HepG2 (cell line): ENCODE results near the gene FBXW4. TPM values are rescaled to one million over a fixed set of nuclear protein-coding genes. Genes with fewer than 3 reads are reported as not detected.

Experiments used
- ATAC-seq: fragments of 200-7000 bp; cut with Tn5 transposase; 3 replicates; pipeline ENCODE4 v1.9.1; 2020; ENCODE audit warnings: mild to moderate bottlenecking, moderate library complexity
- BruUV-seq: library from RNA; stranded (reverse); fragments of 400-500 nt; replicated peaks from 2 replicates; lab custom pipeline; 2021; lab: Mats Ljungman, UMichigan
- CTCF ChIA-PET: fragments of 300-600 bp; formaldehyde crosslinking; extraction: SDS; loops from one replicate; lab custom pipeline; 2021; ENCODE audit warnings: low total read pairs, inconsistent platforms, low intra/inter-chr PET ratio; lab: Yijun Ruan, JAX
- POLR2A ChIA-PET: fragments of 350-600 bp; sonication (Branson Sonifier 250); formaldehyde crosslinking; loops from one replicate; lab custom pipeline; 2020; ENCODE audit warnings: antibody characterized with exemption, inconsistent platforms; lab: Yijun Ruan, JAX
- DNase-seq: peaks from one replicate; pipeline ENCODE4 v3.0.0-alpha.2; 2015; ENCODE audit warnings: low spot score
- FAIRE-seq: peaks from 3 replicates; lab custom pipeline; 2011; peaks lifted over from hg19 to GRCh38; lab: Jason Lieb, UNC
- H2AFZ ChIP-seq: one replicate; pipeline ENCODE4 v1.6.1; 2011; ENCODE audit warnings: low read length, inconsistent platforms
- H3K27ac ChIP-seq: fragments of 300-600 bp; 3 replicates; pipeline ENCODE4 v1.8.0; 2011; ENCODE audit warnings: mixed run types, mild to moderate bottlenecking, mixed read lengths, low read length, inconsistent platforms; ENCODE audit not compliant: insufficient read depth; ENCODE audit errors: extremely low read length
- H3K27me3 ChIP-seq, 2 experiments: fragments of 200-600 bp in 1 of 2; 2 replicates in 1 of 2; 3 replicates in 1 of 2; pipeline versions ENCODE4 v1.6.0 to v1.8.0; 2011; ENCODE audit warnings: low read length in 2 of 2, mild to moderate bottlenecking in 2 of 2, moderate library complexity in 2 of 2, inconsistent platforms in 1 of 2; ENCODE audit not compliant: insufficient read depth in 2 of 2, control insufficient read depth in 1 of 2
- H3K36me3 ChIP-seq, 2 experiments: fragments of 200-600 bp in 1 of 2; replicated peaks in 1 of 2; 2 replicates in 1 of 2; 3 replicates in 1 of 2; pipeline versions ENCODE4 v1.5.1 to v1.8.0; 2011; ENCODE audit warnings: low read length in 2 of 2, inconsistent platforms in 1 of 2; ENCODE audit not compliant: insufficient read depth in 2 of 2, control insufficient read depth in 1 of 2
- H3K4me1 ChIP-seq: 2 replicates; pipeline ENCODE4 v1.5.1; 2012; ENCODE audit warnings: low read length, inconsistent platforms; ENCODE audit not compliant: insufficient read depth
- H3K4me2 ChIP-seq: 2 replicates; pipeline ENCODE4 v1.6.0; 2011; ENCODE audit warnings: low read depth, low read length, inconsistent platforms
- H3K4me3 ChIP-seq, 3 experiments: fragments of 200-600 bp in 1 of 3; sonication (generic), shearing (Covaris generic) in 1 of 3; replicated peaks in 1 of 3; 2 replicates each; pipeline ENCODE4 v1.5.1; 2011 to 2016; ENCODE audit warnings: low read length in 3 of 3, inconsistent platforms in 2 of 3, low read depth in 2 of 3, mild to moderate bottlenecking in 2 of 3, control low read depth in 1 of 3, mixed read lengths in 1 of 3; ENCODE audit not compliant: insufficient read depth in 1 of 3
- H3K79me2 ChIP-seq: one replicate; pipeline ENCODE4 v1.6.1; 2011; ENCODE audit warnings: low read length, inconsistent platforms; ENCODE audit not compliant: insufficient read depth
- H3K9ac ChIP-seq: 2 replicates; pipeline ENCODE4 v1.6.0; 2011; ENCODE audit warnings: mild to moderate bottlenecking, low read depth, low read length, inconsistent platforms; ENCODE audit not compliant: insufficient read depth
- H3K9me3 ChIP-seq: 2 replicates; pipeline ENCODE4 v1.5.1; 2012; ENCODE audit warnings: mild to moderate bottlenecking, low read length
- H4K20me1 ChIP-seq: 2 replicates; pipeline ENCODE4 v1.6.0; 2011; ENCODE audit warnings: inconsistent platforms, mild to moderate bottlenecking, low read length, moderate library complexity; ENCODE audit not compliant: insufficient read depth
- CEBPG ChIP-seq: IDR thresholded peaks from 2 replicates; pipeline ENCODE4 v1.6.1; 2016
- FOSL2 ChIP-seq: sonication (generic); formaldehyde crosslinking; IDR thresholded peaks from 2 replicates; pipeline ENCODE4 v1.4.0; 2020; ENCODE audit warnings: missing genetic modification reagents
- LCORL ChIP-seq, 2 experiments: fragments of 450-650 bp in 1 of 2; sonication (generic) in 1 of 2; formaldehyde crosslinking in 1 of 2; IDR thresholded peaks; 2 replicates each; pipeline versions ENCODE4 v1.5.0 to v1.6.1; 2017 to 2020; ENCODE audit warnings: antibody characterized with exemption in 1 of 2, missing genetic modification reagents in 1 of 2
- TEAD3 ChIP-seq: optimal IDR thresholded peaks from 2 replicates; pipeline ENCODE3; 2016; ENCODE audit warnings: borderline replicate concordance
- XRCC5 ChIP-seq: fragments of 200-400 bp; formaldehyde crosslinking; optimal IDR thresholded peaks from 2 replicates; pipeline ENCODE3; 2017; ENCODE audit warnings: mild to moderate bottlenecking, low read length
- ZFX ChIP-seq: sonication (generic); formaldehyde crosslinking; IDR thresholded peaks from 2 replicates; pipeline ENCODE4 v1.4.0; 2020; ENCODE audit warnings: mild to moderate bottlenecking, low read depth, missing genetic modification reagents, moderate library complexity
- ZFY ChIP-seq: sonication (generic); formaldehyde crosslinking; IDR thresholded peaks from 2 replicates; pipeline ENCODE4 v1.4.0; 2020; ENCODE audit warnings: missing genetic modification reagents
- ZNF263 ChIP-seq: sonication (generic); formaldehyde crosslinking; IDR thresholded peaks from 2 replicates; pipeline ENCODE4 v1.4.0; 2020; ENCODE audit warnings: missing genetic modification reagents
- ZNF687 ChIP-seq: sonication (generic); formaldehyde crosslinking; IDR thresholded peaks from 2 replicates; pipeline ENCODE4 v1.5.1; 2020; ENCODE audit warnings: mild to moderate bottlenecking, missing genetic modification reagents, moderate library complexity
- ZNF768 ChIP-seq: sonication (generic); formaldehyde crosslinking; IDR thresholded peaks from 2 replicates; pipeline ENCODE4 v1.4.0; 2020; ENCODE audit warnings: missing genetic modification reagents
- ZNF788 ChIP-seq: sonication (generic); formaldehyde crosslinking; IDR thresholded peaks from 2 replicates; pipeline ENCODE4 v1.5.0; 2020; ENCODE audit warnings: mild to moderate bottlenecking, missing genetic modification reagents, borderline replicate concordance
- WGBS: methylation state at CpG from one replicate; pipeline ENCODE4 v1.1.6; 2017; ENCODE audit warnings: low lambda C conversion rate; 5-methylcytosine and 5-hydroxymethylcytosine counted together
- in situ Hi-C: cut with HindIII; loops from 2 replicates; pipeline ENCODE4 v1.10.0; 2017; ENCODE audit warnings: low pct_unique_long_range_greater_than_20kb; ENCODE audit not compliant: extremely low pct_ligation_motif_present
- intact Hi-C: fragments of 100-400 bp; cut with micrococcal nuclease; formaldehyde crosslinking; loops from one replicate; pipeline ENCODE4 v1.10.0; 2022; ENCODE audit not compliant: unreplicated experiment
- polyA plus RNA-seq, 8 experiments: library from polyadenylated mRNA; depleted of rRNA in 3 of 8; stranded (reverse) in 7 of 8; unstranded in 1 of 8; fragments of >200 nt; fragmentation: Illumina TruSeq in 4 of 8; extraction: Trizol in 4 of 8; gene quantifications; 2 replicates each; pipeline versions ENCODE4 v1.2.1 to v1.2.3, GENCODE V29; 2011 to 2016; ENCODE audit warnings: low read depth in 4 of 8, missing spikeins in 1 of 8, mixed read lengths in 1 of 8; ENCODE audit not compliant: insufficient read depth in 1 of 8
- total RNA-seq, 5 experiments: library from RNA; depleted of rRNA; stranded (reverse); fragments of >200 nt; fragmentation: Illumina TruSeq; extraction: Trizol; gene quantifications; 2 replicates each; pipeline ENCODE4 v1.2.3, GENCODE V29; 2016; ENCODE audit warnings: low read depth in 1 of 5
- TF ChIP-seq, protein P1 (sequence below), 2 experiments: IDR thresholded peaks; 2 replicates each; pipeline ENCODE4 v1.6.1; 2011 to 2012; ENCODE audit warnings: low read length in 2 of 2, borderline replicate concordance in 1 of 2, low read depth in 1 of 2, mild to moderate bottlenecking in 1 of 2, moderate library complexity in 1 of 2
- TF ChIP-seq, protein P2 (sequence below): sonication (generic); formaldehyde crosslinking; IDR thresholded peaks from 2 replicates; pipeline ENCODE4 v1.4.0; 2020; ENCODE audit warnings: missing genetic modification reagents

FBXW4 gene
- total and polyA plus RNA-seq, 2 of the 13 experiments (the other 11 are each of a cell fraction or from before 2014, with no cell fraction given): 23.5 to 33.7 TPM

- BruUV-seq: no TSS peak
- DNase-seq: peak; percentile 70
- Histone ChIP-seq H3K9me3 (no peaks in the 10 kb centered on the region), H3K27me3 (no peaks in the 10 kb centered on the region), H3K4me1 (peaks cover 9% of the 10 kb centered on the region; the same call in 1 of the 2 replicates), H3K36me3 (peaks cover 4 to 6% of the 10 kb centered on the region in 2 experiments; a peak in 3 of 5 replicates), H4K20me1 (no peaks in the 10 kb centered on the region), H3K4me3 (no peak overlapping the region), H3K79me2 (no peaks in the 10 kb centered on the region), H3K27ac (no peak overlapping the region), H2AFZ (no peak overlapping the region), H3K9ac (no peak overlapping the region), H3K4me2 (no peak overlapping the region)
- in situ Hi-C loops (loop anchor here (5.0 kb wide), 1 partner anchor 179 kb away; the partner anchor contains the start of gene NPM3), intact Hi-C loops (loop anchor here (1.0 kb wide), 2 partner anchors 107 to 178 kb away; no protein-coding TSS in a partner anchor)
- ChIA-PET CTCF (interaction anchor here (1.8 kb wide), 1 partner anchor 177 kb away, joined by 28 read pairs; no protein-coding TSS in a partner anchor), POLR2A (interaction anchor here (1.0 to 1.2 kb wide), 2 partner anchors 14 to 178 kb away, joined by 3 to 4 read pairs; partner anchors contain the start of genes DPCD and POLL)
- WGBS: 56% methylated on average over 5 of the region's 6 CpGs
- peak; percentile 94 for FAIRE-seq
- peak; percentile 96 for ATAC-seq
- TF ChIP-seq ZNF768 (0 out of 2 replicates have a peak, but pooled peaks have one; percentile 19), LCORL (IDR thresholded peaks at IDR 0.05) (no peak), LCORL (CRISPR knock-in tag; IDR thresholded peaks at IDR 0.05) (0 out of 2 replicates have a peak, but pooled peaks have one; percentile 41), ZNF263 (0 out of 2 replicates have a peak, but pooled peaks have one; percentile 35), ZNF788 (CRISPR knock-in tag) (no peak), CEBPG (CRISPR knock-in tag) (no peak), TEAD3 (CRISPR knock-in tag) (peak; percentile 24), FOSL2 (CRISPR knock-in tag) (peak; percentile 18; the same call in 1 of the 2 replicates), ZFX (CRISPR knock-in tag) (peak; percentile 34; the same call in 1 of the 2 replicates), ZNF687 (CRISPR knock-in tag) (peak; percentile 33), ZFY (CRISPR knock-in tag) (0 out of 2 replicates have a peak, but pooled peaks have one; percentile 35), XRCC5 (peak; percentile 89)
- TF ChIP-seq, protein P1, sequence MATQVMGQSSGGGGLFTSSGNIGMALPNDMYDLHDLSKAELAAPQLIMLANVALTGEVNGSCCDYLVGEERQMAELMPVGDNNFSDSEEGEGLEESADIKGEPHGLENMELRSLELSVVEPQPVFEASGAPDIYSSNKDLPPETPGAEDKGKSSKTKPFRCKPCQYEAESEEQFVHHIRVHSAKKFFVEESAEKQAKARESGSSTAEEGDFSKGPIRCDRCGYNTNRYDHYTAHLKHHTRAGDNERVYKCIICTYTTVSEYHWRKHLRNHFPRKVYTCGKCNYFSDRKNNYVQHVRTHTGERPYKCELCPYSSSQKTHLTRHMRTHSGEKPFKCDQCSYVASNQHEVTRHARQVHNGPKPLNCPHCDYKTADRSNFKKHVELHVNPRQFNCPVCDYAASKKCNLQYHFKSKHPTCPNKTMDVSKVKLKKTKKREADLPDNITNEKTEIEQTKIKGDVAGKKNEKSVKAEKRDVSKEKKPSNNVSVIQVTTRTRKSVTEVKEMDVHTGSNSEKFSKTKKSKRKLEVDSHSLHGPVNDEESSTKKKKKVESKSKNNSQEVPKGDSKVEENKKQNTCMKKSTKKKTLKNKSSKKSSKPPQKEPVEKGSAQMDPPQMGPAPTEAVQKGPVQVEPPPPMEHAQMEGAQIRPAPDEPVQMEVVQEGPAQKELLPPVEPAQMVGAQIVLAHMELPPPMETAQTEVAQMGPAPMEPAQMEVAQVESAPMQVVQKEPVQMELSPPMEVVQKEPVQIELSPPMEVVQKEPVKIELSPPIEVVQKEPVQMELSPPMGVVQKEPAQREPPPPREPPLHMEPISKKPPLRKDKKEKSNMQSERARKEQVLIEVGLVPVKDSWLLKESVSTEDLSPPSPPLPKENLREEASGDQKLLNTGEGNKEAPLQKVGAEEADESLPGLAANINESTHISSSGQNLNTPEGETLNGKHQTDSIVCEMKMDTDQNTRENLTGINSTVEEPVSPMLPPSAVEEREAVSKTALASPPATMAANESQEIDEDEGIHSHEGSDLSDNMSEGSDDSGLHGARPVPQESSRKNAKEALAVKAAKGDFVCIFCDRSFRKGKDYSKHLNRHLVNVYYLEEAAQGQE (IDR thresholded peaks at IDR 0.05; ENCODE audit: borderline replicate concordance in 1 of 2, low read depth in 1 of 2, low read length in 2 of 2): no peak
- TF ChIP-seq, protein P2, sequence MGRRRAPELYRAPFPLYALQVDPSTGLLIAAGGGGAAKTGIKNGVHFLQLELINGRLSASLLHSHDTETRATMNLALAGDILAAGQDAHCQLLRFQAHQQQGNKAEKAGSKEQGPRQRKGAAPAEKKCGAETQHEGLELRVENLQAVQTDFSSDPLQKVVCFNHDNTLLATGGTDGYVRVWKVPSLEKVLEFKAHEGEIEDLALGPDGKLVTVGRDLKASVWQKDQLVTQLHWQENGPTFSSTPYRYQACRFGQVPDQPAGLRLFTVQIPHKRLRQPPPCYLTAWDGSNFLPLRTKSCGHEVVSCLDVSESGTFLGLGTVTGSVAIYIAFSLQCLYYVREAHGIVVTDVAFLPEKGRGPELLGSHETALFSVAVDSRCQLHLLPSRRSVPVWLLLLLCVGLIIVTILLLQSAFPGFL (CRISPR knock-in tag): no peak
These were observed 92.1 kb downstream of the FBXW4 start for GRCh38 chr10:101602761-101603398.
